GM21528 (cell line): ENCODE measurements around the gene COL17A1.

ENCODE experiments used
- ATAC-seq: cut with Tn5 transposase; IDR thresholded peaks from one replicate; pipeline ENCODE4 v1.9.1; 2021; ENCODE audit warnings: mild to moderate bottlenecking, moderate library complexity; ENCODE audit not compliant: unreplicated experiment, low FRiP score

COL17A1 gene

DNA sequence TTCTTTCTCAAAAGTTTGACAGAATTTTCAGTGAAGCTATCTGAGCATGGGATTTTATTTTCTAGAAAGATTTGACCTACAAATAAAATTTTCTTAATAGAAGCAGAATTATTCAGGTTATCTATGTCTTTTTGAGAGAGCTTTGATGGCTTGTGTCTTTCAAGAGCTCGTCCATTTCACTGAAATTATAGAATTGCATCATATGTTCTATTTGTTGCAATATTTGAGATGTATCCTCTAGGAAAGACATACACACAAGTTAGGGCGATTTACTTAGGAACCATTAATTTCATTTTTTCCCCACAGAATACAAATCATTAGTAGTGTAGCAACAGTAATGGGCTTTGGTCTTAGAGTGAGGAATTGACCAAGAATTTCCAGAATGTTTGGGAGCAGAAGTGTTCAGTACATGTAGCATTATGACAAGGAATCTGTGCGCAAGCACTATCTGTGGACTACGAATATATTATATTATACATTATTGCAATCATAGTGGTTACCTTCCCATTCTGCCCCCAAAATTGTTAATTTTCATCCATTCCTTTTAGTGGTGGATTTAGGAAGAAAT is 12.8 kb upstream of the COL17A1 start:
- no peak for ATAC-seq

DNA sequence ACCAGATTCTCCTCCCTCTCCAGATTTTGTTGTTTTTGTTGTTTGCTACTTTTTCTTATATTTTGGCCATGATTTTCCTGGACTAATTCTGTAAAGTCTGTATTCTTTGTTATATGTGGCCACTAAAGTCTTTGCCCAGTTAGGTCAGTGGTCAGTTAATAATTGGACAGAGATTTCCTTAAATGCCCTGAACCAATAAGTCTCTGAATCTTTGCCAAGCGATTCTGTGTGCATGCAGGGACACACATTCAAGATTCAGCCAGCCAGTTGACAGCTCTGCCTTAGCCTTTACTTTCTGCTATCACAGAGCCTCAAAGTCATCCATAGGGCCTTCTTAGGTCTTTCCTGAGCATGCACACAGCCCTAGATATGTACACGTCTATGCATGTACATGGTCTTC is 11.0 kb upstream of the COL17A1 start:
- ATAC-seq, result no peak

DNA sequence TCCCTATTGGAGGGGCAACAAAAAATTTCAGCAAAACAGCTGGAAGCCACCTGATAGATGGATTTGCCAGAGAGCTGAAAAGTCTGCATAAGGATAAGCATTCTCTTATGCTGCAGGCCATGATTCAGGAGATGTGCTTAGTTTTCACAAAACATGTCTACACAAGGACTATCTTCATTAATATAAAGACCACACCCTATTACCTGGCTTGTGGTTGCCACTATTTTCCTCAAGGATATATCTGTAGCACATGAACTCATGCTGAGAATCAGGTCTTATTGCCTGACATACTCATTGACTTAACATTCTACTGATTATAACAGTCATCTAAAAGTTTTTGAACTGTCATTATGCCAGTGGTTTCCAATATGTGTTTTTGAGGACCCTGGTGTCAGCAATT is 7.1 kb upstream of the COL17A1 start:
- ATAC-seq, result no peak

DNA sequence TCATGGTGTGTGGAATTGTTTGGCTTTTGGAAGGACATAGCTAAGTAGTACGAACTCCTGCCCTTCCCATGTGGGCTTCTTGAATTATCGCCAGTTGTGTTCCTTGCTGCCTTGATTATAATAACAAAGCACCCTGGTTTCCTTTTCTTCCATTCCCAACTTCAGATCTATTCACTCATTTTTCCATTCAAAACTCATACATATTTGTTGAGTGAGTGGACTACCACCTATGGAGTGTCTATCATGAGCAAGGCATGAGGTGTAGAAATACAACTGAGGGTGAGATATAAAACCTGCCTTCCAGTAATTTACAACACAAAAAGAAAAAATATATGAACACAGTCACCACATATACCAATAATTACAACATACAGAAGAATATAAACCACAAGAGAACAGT is 4.9 kb upstream of the COL17A1 start:
- ATAC-seq, result no peak

DNA sequence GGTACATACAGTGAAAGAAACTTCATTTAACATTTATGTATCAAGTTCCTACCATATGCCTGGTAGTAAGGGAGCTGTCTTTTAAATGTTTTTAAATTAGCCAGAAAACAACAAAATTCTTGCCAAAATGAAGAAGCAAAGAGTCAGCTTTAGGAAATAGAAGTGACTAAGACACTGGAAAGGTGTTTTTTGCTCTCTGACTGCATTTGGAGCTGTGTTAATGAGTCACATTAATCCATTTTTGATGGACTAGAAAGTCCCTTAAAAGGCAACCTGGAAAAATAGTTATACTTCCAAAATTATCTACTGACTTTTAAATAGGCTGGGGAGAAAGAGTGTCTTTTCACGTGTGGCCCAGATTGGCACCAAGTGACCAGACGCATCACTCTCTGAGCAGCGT is 3.9 kb upstream of the COL17A1 start:
- no peak for ATAC-seq

DNA sequence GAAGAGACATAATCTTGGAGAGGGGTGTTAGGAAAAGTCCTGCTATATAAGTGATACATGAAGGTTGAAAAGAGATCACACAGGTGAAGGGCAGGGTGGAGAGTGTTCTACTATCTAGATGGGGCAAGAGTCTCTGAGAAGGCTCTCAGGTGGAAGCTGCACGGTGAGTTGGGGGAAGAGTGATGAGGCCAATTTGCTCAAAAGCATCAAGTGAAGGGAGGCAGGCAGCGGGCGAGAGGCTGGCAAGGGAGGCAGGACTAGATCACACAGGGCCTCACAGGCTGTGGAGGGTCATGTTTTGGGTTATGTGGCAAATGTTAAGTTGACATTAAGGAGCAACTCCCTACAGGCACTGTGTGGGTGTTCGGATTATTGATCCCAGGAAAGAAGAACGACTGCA is 2.6 kb upstream of the COL17A1 start:
- no peak for ATAC-seq

DNA sequence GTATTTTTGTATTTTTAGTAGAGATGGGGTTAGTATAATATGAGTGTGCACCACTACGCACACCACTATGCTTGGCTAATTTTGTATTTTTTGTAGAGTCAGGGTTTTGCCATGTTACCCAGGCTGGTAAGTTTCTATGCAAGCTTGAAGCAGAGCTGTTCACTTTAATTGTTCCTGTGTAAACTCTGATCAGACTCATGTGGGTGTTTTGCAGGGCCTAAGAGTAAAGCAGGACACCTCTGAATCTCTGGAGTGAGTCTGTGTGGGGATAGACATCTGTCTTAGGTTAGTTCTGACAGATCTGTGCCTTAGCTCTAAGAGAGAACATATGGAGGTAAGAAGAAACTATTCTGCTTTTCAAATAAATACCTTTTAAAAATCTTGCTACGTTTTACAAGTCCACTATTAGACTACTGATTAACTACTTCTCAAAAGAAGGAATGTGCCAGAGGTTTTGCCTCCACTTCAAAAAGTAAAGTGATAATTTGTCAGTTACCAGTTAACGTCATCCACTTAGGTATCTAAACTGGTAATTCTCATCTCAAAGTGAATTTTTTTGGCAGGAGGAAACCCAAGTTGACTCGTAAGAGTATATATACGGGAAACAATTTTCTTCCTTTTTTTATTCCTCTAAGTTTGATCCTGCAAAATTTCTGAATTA is 1.1 kb downstream of the COL17A1 start:
- no peak for ATAC-seq

DNA sequence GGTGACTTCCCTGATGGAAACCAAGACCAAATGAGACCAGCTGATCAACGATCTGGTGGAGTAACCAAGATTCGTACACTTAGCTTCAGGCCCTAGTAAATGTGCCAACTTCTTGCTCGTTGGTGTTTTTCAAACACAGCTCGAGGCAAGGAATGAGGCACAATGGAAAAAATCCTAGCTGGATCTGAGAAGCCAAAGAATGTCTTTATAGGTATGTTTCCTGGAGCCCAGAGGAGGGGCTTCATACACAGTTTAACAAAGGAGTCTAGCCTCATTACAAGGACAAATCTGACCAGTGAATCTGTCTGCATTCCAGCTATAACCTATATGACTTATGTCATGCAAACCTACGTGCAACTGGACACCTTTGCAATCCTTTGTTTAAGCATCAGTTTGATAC is 3.7 kb downstream of the COL17A1 start:
- ATAC-seq, result no peak

DNA sequence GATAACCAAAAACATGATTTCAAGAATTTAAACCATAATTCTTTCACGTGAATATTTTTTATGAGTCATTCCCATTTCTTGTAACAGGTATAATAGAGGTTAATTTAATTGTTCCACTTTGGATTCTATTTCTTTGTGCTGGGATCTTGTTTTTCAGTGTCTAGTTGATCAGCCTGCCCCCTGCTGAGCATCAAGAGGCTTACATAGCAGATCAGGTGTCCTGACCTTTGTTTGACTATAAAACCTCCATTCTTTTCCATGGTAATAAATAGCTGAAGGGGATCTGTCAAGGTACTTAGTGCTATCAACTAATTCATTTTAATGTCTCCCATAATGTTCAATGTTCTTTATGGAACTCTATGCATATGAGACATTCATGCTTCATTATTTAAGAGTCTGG is 4.9 kb downstream of the COL17A1 start:
- no peak for ATAC-seq

DNA sequence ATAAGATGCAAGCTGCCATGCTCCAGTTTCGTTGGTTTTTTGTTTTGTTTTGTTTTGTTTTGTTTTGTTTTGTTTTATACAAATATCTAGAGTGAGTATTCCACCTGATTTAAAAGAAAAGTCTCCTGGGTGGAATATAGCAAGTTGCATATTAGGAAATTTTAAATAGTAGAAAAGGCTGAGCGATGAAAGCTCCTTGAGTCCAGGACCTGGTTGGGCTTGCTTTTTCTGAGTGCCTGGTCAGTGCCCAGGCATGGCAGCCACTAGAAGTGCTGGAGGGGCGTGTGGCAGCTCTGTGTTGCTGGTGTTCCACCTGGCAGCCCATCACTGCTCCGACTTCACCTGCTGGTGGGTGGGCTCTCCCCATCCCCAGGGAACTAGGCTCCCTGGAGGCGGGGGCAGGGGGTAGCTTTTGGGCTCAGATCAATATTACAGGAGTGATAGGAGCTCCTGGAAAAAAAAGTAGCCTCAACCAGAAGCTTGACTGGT is 8.0 kb downstream of the COL17A1 start:
- ATAC-seq, result no peak

DNA sequence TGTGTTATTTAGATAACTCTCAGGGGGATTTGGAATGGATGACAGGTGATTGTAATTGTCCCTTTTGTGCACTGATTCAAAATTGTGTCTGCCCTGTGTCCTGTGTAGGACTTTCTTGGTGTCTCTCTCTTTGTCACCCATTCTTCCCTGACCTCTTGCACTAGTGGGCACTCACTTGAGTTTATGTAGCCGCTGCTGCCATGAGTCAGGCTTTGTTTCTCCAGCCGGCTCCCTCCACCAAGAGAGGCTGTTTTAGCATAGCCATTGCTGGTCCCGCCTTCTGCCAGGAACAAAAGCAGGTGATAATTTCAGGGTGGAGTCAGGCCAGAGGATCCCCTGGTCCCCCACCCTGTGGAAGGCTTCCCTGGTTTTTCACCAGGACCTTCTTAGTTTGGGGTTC is 8.4 kb downstream of the COL17A1 start:
- no peak for ATAC-seq

DNA sequence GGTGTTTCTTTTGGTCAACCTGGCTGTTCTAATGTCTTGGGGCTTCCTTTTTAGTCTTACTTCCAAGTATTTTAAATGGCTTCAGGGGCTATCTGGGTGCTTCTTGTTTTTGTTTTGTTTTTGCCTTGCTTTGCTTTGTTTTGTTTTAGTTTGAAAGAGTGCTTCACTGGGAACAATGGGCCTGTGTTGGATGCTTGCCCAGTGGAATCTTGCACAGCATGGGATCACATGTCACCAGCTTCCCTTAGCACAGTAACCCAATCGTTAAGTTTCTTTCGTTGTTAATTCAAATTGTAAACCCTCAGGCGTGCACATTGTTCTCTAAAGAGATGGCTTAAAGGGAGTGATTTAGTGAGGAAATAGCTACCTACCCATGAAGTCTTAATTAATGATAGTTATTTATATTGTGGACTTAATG is 8.9 kb downstream of the COL17A1 start:
- ATAC-seq, result no peak

DNA sequence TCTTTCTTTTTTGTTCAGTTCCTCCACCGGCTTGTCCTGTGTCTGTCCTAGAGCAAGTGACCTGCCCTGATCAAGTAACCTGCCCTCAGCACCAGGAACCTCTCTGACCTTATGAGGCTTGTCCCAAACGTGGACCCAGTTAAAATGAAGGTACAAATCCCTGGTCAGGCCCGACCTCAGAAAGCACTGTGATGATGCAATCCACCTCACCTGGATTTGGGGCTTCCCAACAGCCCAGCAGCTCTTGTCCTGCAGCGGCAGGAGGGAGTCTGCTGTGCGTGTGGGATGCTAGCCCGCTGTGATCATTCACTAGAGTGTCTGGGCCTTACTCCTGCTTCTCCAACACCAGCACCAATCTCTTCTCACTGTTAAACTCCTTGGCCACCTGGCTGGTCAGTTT is 11.2 kb downstream of the COL17A1 start:
- no peak for ATAC-seq

DNA sequence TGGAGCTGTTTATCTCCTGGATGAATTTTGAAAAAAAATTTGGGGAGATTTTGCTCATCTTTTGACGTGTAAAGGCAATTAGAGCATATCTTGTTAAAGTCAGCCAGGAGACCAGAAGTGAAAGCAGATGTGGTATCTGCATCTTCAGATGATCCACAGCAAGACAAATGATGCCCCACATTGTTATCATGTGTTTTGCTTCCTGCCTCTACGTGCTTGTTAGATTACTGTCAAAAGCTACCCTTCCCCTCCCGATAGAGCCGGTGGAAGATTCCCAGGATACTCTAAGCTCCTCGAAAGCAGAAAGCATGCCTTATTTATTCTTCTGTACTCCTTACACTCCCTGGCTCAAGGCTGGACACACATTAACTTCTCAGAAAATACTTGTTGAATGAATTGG is 12.9 kb downstream of the COL17A1 start:
- no peak for ATAC-seq

DNA sequence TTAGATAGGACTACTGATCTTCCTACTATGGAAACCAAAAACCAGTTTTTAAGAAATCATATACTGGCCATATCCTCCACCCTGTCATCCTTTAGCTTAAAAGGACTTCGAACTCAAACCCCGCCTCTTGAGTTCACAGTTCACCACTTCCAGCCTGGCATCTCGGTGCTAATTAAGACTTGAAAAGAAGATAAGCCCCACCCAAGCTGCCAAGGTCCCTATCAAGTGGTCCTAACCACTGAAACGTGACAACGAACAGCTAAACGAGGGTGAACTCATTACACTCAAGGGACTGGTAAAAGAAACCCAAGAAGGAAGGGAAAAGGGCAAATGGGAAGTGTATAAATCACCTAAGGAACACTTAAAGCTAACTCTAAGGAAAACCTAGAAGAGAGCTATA is 16.1 kb downstream of the COL17A1 start:
- ATAC-seq, result no peak

DNA sequence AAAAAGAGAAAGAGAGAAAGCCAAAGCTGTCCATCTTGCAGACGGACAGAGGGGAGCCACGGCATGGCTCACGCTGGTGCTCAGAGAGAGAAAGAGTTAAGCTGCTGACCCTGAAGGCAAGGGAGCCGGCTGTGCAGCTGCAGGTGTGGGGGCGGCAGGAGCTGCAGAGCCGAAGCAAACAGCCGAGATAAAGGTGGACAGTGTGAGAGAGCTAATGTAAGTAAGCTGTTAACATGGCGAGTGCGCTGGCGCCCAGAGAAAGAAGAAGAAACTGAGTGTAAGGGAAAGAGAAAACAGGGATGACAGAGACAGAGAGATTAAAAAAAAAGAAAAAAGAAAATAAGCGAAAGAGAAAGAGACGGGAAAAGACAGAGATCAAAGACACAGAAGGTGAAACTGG is 18.2 kb downstream of the COL17A1 start:
- no peak for ATAC-seq

DNA sequence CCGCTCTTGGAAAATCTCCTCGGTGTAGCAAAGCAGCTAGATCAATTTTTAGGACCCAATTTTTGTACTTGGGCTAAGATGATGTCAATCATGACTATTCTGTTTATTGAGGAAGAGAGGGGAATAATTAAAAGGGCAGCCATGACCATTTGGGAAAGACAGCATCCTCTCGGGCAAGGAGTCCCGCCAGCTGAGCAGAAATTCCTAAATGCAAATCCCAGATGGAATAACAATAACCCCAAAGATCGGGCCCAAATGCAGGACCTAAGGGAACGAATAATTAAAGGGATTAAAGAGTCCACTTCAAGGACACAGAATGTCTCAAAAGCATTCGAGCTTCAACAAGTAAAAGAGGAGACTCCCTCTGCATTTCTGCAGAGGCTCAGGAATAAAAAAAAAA is 18.7 kb downstream of the COL17A1 start:
- no peak for ATAC-seq

DNA sequence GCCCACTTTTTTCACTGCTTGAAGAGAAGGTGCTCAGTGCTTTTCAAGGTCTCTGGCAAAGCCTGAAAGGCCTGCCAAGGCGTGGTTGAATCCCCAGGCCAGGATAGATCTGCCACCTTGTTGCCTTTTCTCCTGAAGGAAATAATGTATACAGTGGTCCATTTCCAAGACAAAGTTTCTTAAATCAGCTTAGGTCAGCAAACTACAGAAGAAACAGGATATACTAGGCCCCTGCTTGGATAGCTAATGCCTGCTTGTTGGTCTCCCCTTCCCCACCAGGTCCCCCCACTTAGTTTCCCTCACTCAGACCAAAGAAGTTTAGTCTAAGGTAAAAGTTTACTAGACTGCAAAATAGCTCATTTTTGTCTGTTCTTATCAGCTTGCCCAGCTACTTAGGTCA is 19.9 kb downstream of the COL17A1 start:
- no peak for ATAC-seq

DNA sequence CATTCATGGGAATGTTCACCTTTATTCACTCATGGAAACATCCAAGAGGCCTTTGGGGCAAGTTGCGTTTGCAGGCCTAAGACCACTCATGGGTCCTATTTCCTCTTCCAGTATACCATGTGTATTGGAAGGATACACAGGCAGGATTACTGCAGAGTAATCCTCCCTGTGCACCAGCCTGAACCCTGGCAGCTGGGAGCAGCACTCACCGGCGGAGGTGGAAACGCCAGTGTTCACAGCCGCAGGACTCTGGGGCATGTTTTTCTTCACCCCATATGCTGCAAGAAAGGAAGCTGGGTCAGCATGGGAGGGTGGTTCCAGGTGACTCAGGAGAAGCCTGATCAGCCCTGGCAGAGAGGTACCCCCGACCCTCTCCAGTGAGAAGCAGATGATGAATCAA is 24.5 kb downstream of the COL17A1 start:
- ATAC-seq, result no peak

DNA sequence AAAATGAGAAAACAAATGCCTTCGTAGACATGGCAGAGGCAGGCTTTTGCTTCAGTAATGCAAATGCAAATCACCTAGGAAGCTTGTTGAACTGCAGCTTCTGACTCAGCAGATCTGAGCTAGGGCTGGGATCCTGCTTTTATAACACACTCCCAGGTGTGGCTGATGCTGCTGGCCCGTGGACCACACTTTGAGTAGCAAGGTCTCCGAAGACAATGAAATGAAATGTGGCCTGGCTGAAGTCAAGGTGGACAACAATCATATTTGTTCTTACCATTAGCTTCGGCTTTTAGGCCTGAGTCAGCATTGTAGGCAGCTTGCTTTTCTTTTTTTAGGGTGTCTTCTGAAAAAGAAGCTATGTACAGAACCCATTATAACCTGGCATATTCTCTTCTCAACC is 26.3 kb downstream of the COL17A1 start:
- no peak for ATAC-seq

DNA sequence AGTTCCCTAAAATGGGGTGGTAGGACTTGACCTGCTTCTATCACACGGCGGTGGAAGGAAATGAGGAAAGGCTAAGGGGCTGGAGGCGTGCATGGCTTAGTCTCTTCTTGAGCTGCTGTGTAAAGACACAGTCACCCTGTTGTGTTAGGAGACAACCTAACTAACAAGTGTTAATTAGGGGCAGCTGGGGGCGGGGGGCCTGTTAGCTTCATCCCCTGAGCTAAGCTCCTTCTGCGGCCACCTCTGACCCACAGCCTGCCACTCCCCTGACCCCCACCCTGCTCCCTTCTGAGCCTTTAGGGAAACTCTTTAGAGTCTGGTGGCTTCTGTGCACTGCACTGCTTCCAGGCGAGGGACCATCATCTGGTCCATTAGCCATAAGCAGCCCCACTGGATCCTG is 28.0 kb downstream of the COL17A1 start:
- ATAC-seq, result no peak

DNA sequence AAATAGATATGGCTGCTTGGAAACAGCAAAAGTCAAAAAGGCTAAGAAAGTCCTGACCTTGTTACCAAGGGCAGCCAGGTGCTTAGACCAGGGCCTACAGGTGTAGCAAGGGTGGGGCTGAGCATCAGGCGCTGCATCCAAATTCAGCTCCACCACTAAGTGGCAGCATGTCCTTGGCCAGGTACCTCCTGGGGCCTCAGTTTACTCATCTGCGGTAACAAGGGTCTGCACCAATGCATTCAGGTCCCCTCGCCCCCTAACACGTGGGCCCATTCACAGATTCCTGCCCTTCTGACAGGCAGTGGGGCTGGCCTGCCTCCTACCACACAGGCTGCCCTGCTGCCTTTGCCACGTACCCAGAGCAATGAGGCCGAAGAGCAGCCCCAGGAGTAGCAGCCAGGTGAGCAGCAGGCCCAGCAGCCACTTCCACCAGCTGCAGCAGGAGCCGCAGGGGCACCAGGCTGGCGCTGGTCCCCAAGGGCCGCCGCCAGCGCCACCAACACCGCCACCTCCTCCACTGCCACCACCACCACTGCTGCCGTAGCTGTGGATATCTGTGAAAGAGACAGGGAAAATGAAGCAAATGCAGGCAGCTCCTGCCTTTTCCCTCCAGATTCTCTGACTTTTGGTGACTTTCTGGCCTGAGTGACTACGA is 28.9 kb downstream of the COL17A1 start:
- ATAC-seq, result no peak
